ENCODE measurements around the gene BMERB1. TPM values are rescaled to one million over a fixed set of nuclear protein-coding genes. Genes with fewer than 3 reads are reported as not detected.
A peak's percentile ranks its signal among the peaks of the same experiment; 100 is the strongest.

Gene BMERB1
- total and polyA plus RNA-seq, 9 of the 15 experiments (the other 6 are each of a cell fraction or from before 2014, with no cell fraction given), result 0.29 to 2.9 (median 0.94) TPM

DNA sequence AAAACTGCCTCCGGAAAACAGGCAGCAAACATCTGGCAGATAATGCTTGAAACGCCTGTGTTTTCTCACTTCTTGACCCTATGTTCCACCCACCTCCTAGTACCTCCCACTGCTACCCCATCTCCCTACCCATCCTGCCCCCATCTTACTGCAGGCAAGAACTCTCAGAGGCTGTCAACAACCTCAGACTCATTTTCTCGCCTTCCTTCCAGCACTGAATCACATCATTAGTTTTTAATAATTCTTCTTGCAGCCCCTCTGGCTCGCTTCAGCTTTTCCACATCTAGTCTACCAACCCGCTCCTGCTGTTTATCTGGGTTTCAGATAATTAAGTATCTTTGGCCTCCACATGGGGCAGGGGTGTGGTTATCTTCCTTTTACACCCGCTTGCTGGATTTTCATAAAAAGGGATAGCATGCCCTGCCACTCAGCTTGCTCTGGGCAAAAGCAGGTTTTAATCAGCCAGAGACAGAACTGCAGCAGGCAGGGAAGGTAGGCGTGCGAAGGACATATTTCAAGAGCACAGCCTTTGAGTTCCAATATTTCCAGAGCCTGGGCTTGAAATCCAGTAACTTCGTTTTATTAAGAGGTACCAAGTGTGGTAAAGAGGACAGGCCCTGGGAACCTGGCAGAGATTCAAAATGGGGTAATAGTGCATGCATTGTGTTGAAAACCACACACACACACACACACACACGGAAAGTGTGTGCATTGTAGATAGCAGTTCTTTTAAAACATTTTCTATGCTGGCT, 87.5 kb downstream of the BMERB1 start (continued):
- TF ChIP-seq, protein P1, sequence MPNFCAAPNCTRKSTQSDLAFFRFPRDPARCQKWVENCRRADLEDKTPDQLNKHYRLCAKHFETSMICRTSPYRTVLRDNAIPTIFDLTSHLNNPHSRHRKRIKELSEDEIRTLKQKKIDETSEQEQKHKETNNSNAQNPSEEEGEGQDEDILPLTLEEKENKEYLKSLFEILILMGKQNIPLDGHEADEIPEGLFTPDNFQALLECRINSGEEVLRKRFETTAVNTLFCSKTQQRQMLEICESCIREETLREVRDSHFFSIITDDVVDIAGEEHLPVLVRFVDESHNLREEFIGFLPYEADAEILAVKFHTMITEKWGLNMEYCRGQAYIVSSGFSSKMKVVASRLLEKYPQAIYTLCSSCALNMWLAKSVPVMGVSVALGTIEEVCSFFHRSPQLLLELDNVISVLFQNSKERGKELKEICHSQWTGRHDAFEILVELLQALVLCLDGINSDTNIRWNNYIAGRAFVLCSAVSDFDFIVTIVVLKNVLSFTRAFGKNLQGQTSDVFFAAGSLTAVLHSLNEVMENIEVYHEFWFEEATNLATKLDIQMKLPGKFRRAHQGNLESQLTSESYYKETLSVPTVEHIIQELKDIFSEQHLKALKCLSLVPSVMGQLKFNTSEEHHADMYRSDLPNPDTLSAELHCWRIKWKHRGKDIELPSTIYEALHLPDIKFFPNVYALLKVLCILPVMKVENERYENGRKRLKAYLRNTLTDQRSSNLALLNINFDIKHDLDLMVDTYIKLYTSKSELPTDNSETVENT (CRISPR knock-in tag; IDR thresholded peaks at IDR 0.05), result no peak
- no peak for TF ChIP-seq TEAD2 (tag; IDR thresholded peaks at IDR 0.05)
- TF ChIP-seq ZNF444 (CRISPR knock-in tag; IDR thresholded peaks at IDR 0.05), result peak; percentile 5; the same call in 1 of the 2 replicates
- TF ChIP-seq CC2D1A (IDR thresholded peaks at IDR 0.05), result peak; percentile 98; the same call in 1 of the 2 replicates
- TF ChIP-seq, protein P2, sequence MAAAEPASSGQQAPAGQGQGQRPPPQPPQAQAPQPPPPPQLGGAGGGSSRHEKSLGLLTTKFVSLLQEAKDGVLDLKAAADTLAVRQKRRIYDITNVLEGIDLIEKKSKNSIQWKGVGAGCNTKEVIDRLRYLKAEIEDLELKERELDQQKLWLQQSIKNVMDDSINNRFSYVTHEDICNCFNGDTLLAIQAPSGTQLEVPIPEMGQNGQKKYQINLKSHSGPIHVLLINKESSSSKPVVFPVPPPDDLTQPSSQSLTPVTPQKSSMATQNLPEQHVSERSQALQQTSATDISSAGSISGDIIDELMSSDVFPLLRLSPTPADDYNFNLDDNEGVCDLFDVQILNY (CRISPR knock-in tag; IDR thresholded peaks at IDR 0.05), result no peak
- no peak for TF ChIP-seq CCAR2 (IDR thresholded peaks at IDR 0.05; ENCODE audit: low read depth, low read length)
- TF ChIP-seq, protein P3, sequence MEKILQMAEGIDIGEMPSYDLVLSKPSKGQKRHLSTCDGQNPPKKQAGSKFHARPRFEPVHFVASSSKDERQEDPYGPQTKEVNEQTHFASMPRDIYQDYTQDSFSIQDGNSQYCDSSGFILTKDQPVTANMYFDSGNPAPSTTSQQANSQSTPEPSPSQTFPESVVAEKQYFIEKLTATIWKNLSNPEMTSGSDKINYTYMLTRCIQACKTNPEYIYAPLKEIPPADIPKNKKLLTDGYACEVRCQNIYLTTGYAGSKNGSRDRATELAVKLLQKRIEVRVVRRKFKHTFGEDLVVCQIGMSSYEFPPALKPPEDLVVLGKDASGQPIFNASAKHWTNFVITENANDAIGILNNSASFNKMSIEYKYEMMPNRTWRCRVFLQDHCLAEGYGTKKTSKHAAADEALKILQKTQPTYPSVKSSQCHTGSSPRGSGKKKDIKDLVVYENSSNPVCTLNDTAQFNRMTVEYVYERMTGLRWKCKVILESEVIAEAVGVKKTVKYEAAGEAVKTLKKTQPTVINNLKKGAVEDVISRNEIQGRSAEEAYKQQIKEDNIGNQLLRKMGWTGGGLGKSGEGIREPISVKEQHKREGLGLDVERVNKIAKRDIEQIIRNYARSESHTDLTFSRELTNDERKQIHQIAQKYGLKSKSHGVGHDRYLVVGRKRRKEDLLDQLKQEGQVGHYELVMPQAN (IDR thresholded peaks at IDR 0.05; ENCODE audit: borderline replicate concordance), result no peak
- TF ChIP-seq RB1 (IDR thresholded peaks at IDR 0.05; ENCODE audit: low read depth), result peak; percentile 59
- TF ChIP-seq GTF2A2 (tag; IDR thresholded peaks at IDR 0.05), result no peak
- no peak for TF ChIP-seq STAT5B (CRISPR knock-in tag; IDR thresholded peaks at IDR 0.05)
- TF ChIP-seq HLTF (IDR thresholded peaks at IDR 0.05), result peak; percentile 27; the same call in 1 of the 2 replicates
- TF ChIP-seq SIN3A (IDR thresholded peaks at IDR 0.05; ENCODE audit: borderline replicate concordance in 2 of 2, control insufficient read depth in 1 of 2, low read depth in 2 of 2, low read length in 2 of 2), result no peak
- no peak for TF ChIP-seq TSC22D4 (tag; IDR thresholded peaks at IDR 0.05)
- TF ChIP-seq RNF2 (IDR thresholded peaks at IDR 0.05), result peak; percentile 46; the same call in 1 of the 2 replicates
- no peak for TF ChIP-seq SMAD2 (IDR thresholded peaks at IDR 0.05; ENCODE audit: low read depth, low read length)
- TF ChIP-seq ILF3 (IDR thresholded peaks at IDR 0.05; ENCODE audit: borderline replicate concordance), result no peak
- TF ChIP-seq, protein P4, sequence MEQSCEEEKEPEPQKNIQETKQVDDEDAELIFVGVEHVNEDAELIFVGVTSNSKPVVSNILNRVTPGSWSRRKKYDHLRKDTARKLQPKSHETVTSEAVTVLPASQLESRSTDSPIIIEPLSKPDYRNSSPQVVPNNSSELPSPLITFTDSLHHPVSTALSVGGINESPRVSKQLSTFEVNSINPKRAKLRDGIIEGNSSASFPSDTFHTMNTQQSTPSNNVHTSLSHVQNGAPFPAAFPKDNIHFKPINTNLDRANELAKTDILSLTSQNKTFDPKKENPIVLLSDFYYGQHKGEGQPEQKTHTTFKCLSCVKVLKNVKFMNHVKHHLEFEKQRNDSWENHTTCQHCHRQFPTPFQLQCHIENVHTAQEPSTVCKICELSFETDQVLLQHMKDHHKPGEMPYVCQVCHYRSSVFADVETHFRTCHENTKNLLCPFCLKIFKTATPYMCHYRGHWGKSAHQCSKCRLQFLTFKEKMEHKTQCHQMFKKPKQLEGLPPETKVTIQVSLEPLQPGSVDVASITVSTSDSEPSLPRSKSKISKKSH (CRISPR knock-in tag; IDR thresholded peaks at IDR 0.05), result no peak
- TF ChIP-seq, protein P5, sequence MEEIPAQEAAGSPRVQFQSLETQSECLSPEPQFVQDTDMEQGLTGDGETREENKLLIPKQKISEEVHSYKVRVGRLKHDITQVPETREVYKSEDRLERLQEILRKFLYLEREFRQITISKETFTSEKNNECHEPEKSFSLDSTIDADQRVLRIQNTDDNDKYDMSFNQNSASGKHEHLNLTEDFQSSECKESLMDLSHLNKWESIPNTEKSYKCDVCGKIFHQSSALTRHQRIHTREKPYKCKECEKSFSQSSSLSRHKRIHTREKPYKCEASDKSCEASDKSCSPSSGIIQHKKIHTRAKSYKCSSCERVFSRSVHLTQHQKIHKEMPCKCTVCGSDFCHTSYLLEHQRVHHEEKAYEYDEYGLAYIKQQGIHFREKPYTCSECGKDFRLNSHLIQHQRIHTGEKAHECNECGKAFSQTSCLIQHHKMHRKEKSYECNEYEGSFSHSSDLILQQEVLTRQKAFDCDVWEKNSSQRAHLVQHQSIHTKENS (CRISPR knock-in tag; IDR thresholded peaks at IDR 0.05), result no peak
- TF ChIP-seq RBM15 (IDR thresholded peaks at IDR 0.05; ENCODE audit: insufficient read depth, low read length), result no peak

Measured in K562 (cell line).